LNCaP clone FGC (cell line): Measurements from ENCODE around the gene ZNF615.

Experiments used
- DNase-seq: peaks from one replicate; pipeline ENCODE4 v3.0.0-alpha.2; 2011; ENCODE audit warnings: low read depth
- H3K4me3 ChIP-seq: 2 replicates; pipeline ENCODE4 v1.5.1; 2011; ENCODE audit warnings: mild to moderate bottlenecking, low read depth, low read length, control low read depth
- CTCF ChIP-seq: IDR thresholded peaks from 2 replicates; pipeline ENCODE4 v1.5.1; 2012; ENCODE audit warnings: mild to moderate bottlenecking; ENCODE audit not compliant: control insufficient read depth, insufficient read depth; ENCODE audit errors: extremely low read depth

The ZNF615 gene

GRCh38 chr19:51946602-51947001 is 61.4 kb downstream of the ZNF615 start:
- no peak overlapping the region for H3K4me3 ChIP-seq
- no peak for DNase-seq
- no peak for TF ChIP-seq CTCF

GRCh38 chr19:51944798-51945552 is 63.0 kb downstream of the ZNF615 start:
- no peak for DNase-seq
- no peak for TF ChIP-seq CTCF

More at GRCh38 chr19:51944798-51945552, 63.0 kb downstream of the ZNF615 start:
- no peak overlapping the region for H3K4me3 ChIP-seq
